Rectal smooth muscle tissue (tissue), 1 donor: ENCODE data around the gene PDCD4.

ENCODE experiments used
- H3K27ac ChIP-seq: one replicate; pipeline ENCODE4 v1.7.0; 2013; ENCODE audit warnings: low read depth, low read length, inconsistent platforms
- H3K27me3 ChIP-seq: one replicate; pipeline ENCODE4 v1.7.0; 2013; ENCODE audit warnings: low read length; ENCODE audit not compliant: control insufficient read depth, insufficient read depth
- H3K36me3 ChIP-seq: one replicate; pipeline ENCODE4 v1.7.0; 2013; ENCODE audit warnings: low read length; ENCODE audit not compliant: control insufficient read depth, insufficient read depth
- H3K4me1 ChIP-seq: one replicate; pipeline ENCODE4 v1.7.0; 2013; ENCODE audit warnings: low read length; ENCODE audit not compliant: control insufficient read depth, insufficient read depth
- H3K4me3 ChIP-seq: one replicate; pipeline ENCODE4 v1.7.0; 2013; ENCODE audit warnings: low read length
- H3K9ac ChIP-seq: one replicate; pipeline ENCODE4 v1.7.0; 2013; ENCODE audit warnings: low read length

Gene PDCD4

DNA sequence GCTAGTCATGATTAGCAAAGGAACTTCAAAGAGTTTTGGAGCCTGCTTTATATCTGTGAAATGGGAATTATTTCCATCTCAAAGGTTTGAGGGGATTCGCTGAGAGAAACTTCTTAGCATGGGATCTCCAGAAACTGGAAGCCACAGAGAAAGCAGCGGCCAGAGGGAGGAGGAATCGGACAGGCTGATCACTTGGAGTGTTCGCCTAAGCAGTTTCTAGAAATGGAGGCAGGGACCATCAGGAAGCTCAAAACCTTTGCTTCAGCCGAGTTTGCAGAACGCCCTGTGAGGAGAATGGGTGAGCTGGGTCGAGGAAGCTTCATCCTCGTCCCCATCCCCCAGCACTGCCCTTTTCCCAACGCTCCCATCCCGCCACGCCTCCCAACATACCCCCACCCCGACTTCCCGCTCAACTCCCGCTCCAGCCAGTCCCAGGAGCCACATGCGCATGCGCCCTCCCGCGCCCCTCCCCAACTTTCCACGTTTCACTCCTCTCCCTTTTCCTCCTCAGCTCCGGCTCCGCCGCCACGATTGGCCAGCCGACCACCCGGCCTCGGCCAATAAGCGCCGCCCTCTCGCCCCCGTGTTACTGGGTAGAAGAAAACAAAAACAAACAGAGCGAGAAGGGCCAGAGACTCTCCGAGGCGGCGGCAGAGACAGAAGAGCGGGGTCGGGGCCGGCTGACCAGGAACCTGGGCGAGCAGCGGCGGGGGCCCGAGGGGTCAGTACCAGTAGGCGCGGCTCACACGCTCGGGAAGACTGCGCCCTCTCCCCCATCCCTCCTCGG is at the start of gene PDCD4:
TSS of gene PDCD4 (plus strand) at position 631 of the 787 bp plus-strand sequence. CDS start 4,100 bp downstream, outside the sequence.
- H3K27me3 ChIP-seq: no peaks in the 10 kb centered on the region
- no peaks in the 10 kb centered on the region for H3K36me3 ChIP-seq
- H3K9ac ChIP-seq: peak within 1 kb of the TSS; percentile 94
- H3K4me1 ChIP-seq: peaks cover 14% of the 10 kb centered on the region
- H3K4me3 ChIP-seq: peak within 1 kb of the TSS; percentile 68
- peak within 1 kb of the TSS; percentile 97 for H3K27ac ChIP-seq

DNA sequence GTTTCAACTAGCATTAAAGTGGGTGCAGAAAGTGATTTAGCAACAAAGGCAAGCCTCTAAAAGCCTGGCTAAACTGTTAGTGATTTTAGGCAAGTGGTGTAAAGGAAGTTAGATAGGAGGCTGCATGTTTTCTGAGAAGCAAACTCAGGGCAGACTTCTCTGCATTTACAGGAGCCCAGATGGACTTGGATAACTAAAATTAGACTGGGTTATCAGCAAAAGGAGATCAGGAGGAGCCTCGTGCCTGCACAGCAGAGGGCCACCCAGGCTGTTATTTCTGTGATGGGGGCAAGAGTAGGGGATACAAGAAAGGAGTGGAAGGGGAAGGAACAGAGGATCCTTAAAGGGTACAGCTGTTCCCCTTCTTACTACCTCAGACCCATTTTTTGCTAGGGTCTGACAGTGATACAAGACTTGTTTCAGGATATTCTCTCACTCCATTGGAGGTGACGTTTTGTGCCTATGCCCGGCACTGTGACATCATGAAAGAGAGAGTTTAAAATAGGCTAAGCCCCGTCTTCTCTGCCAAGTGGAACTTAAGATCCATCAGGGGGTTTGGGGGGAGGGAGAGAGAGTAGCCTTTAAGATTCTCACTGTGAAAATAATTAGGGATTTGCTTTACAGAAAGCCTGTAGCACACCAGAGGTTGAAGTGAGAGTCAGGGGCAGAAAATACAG is 49.6 kb upstream of the PDCD4 start:
- Histone ChIP-seq H3K4me3 (no peak overlapping the region), H3K27ac (peak overlapping the region; percentile 81), H3K4me1 (peaks cover 65% of the 10 kb centered on the region), H3K27me3 (no peaks in the 10 kb centered on the region), H3K36me3 (no peaks in the 10 kb centered on the region), H3K9ac (no peak overlapping the region)

DNA sequence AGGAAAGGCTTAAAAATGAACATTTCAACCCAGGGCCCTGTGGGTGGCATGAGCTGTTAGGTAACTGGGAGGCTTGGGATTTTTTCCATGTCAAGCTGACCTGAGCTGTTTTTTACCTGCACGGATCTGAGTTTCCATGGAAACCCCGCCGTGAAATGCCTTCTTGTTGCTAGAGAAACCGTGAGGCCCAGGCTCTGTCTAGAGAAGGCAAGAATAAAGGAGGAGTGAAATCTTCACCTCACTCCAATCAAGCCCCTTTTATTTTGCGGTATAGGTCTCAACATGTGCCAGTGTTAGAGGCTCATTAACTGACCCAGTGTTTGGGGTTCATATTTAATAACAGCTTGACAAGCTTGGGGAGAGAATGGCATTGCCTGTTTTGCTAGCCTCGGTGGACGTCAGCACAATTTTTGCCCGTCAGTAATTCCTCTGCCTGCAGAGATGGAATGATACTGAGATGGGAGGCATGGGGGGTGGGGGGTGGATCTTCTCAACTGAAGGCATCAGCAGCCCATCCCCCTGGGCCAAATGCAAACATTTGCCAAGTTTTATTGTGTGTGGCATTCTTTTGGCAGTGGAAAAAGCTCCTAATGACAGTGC is 48.9 kb upstream of the PDCD4 start:
- peaks cover 71% of the 10 kb centered on the region for H3K4me1 ChIP-seq
- H3K36me3 ChIP-seq: no peaks in the 10 kb centered on the region

DNA sequence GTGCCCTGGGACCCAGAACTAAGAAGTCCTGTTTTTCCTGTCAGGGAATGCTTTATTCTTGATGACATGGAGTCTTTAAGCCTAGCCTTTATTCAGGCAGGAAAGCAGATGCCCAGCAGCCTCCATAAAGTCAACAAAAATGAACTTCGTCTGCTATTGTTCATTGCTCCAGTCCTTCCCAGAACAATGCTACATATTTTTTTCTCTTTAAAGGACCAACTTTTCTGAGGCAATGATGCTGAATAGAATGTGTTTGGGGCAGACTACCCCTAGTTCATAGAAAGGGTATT is 47.6 kb upstream of the PDCD4 start:
- Histone ChIP-seq H3K4me1 (peaks cover 74% of the 10 kb centered on the region), H3K27me3 (no peaks in the 10 kb centered on the region), H3K9ac (no peak overlapping the region), H3K36me3 (no peaks in the 10 kb centered on the region), H3K27ac (peak overlapping the region; percentile 64), H3K4me3 (no peak overlapping the region)

More for the DNA sequence above, 48.9 kb upstream of the PDCD4 start:
- Histone ChIP-seq H3K27ac (peak overlapping the region; percentile 81), H3K4me3 (no peak overlapping the region), H3K9ac (no peak overlapping the region), H3K27me3 (no peaks in the 10 kb centered on the region)

DNA sequence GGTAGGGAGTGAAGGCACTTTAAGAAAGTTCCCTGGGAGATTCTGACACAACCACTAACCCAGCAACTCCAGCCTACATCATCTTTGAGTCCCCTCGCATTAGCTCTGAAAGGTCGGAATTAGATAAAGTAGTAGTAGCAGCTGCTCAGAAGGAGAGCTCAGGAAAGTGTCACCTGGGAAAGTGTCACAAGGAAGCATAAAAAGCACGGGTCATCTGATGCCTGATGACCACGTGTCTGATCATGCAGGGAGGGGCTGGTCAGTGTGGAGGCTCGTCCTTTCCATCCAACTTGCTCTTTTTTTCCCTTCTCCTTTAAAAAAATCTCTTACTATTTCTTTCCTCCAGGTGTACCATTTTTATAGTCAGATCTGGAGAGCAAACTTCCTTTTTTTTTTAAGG is 47.1 kb upstream of the PDCD4 start:
- Histone ChIP-seq H3K36me3 (no peaks in the 10 kb centered on the region), H3K27me3 (no peaks in the 10 kb centered on the region), H3K27ac (peak overlapping the region; percentile 64), H3K9ac (no peak overlapping the region), H3K4me1 (peaks cover 73% of the 10 kb centered on the region), H3K4me3 (no peak overlapping the region)

DNA sequence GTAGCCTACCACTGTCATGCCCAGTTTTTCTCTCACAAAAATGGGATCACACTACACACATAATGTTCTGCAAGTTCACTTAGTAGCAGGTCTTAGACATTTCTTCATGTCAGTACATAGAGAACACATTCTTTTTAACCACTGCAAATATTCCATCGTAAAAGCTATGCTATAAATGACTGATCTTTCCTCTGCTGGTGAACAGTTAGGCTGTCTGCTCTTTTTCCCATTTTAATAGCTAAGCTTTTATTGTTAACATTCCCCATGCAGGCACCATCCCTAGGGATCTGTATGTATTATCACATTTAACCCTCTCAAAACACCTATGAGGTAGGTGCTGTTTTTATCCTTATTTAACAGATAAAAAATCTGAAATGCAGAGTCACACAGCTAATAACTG is 46.2 kb upstream of the PDCD4 start:
- Histone ChIP-seq H3K9ac (no peak overlapping the region), H3K27ac (peak overlapping the region; percentile 87), H3K36me3 (no peaks in the 10 kb centered on the region), H3K4me1 (peaks cover 69% of the 10 kb centered on the region), H3K27me3 (no peaks in the 10 kb centered on the region), H3K4me3 (no peak overlapping the region)

DNA sequence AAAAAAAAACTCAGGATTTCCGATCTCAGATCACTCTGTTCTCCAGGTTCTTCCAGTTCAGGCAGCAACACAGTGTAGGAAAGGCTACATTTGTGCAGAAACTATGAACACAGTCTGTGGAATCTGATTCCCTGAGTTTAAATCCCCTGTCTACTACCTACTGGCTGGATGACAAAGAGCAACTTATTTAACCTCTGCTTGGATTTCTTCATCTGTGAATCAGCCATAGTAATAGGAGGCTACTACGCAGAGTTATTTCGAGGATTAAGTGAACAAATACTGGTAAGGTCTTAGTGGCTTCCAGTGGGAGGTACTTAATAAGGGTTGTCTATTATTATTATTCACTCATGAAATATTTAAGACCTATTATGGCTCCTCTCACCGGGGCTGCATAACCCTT is 44.3 kb upstream of the PDCD4 start:
- H3K4me3 ChIP-seq: no peak overlapping the region
- peaks cover 50% of the 10 kb centered on the region for H3K4me1 ChIP-seq
- H3K36me3 ChIP-seq: no peaks in the 10 kb centered on the region
- H3K27me3 ChIP-seq: no peaks in the 10 kb centered on the region
- no peak overlapping the region for H3K9ac ChIP-seq
- H3K27ac ChIP-seq: peak overlapping the region; percentile 87

DNA sequence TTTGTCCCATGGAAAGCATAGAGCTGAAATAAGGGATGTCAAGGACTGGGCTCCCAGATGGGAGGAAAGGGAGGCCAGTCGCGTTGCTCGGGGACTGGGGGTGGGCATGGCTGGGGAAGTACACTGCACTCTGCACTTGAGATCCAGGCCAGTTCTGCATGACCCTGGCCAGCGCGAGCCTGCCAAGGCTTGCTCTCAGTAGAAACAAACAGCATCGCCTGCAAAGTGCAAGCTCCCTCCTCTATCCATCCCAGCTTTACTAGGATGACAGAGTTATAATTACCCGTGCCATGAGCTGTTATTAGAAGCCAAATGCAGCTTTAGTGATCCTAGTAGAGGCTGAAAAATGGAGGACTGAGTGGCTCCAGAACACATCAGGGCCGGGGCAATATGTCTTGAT is 43.9 kb upstream of the PDCD4 start:
- Histone ChIP-seq H3K27me3 (no peaks in the 10 kb centered on the region), H3K4me1 (peaks cover 46% of the 10 kb centered on the region), H3K36me3 (no peaks in the 10 kb centered on the region), H3K27ac (peak overlapping the region; percentile 87), H3K9ac (no peak overlapping the region), H3K4me3 (no peak overlapping the region)

DNA sequence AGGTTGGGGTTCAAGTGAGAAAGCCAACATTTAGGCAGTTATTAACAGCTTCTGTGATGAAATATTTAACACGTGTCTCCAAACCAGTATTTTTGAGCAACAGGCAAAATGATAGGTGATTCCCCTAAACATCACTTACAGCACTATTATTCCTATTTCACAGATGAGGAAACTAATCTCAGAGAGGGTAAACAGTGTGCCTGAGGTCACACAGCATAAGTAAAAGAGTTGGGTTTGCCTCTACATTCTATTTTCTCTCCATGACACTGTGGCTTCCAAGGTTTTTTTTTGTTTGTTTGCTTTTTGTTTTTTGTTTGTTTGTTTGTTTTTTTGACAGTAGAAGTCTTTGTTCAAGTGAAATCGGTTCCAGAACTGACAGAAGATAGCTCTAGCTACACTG is 43.2 kb upstream of the PDCD4 start:
- Histone ChIP-seq H3K4me3 (no peak overlapping the region), H3K27ac (peak overlapping the region; percentile 87), H3K36me3 (no peaks in the 10 kb centered on the region), H3K27me3 (no peaks in the 10 kb centered on the region), H3K9ac (no peak overlapping the region), H3K4me1 (peaks cover 40% of the 10 kb centered on the region)

DNA sequence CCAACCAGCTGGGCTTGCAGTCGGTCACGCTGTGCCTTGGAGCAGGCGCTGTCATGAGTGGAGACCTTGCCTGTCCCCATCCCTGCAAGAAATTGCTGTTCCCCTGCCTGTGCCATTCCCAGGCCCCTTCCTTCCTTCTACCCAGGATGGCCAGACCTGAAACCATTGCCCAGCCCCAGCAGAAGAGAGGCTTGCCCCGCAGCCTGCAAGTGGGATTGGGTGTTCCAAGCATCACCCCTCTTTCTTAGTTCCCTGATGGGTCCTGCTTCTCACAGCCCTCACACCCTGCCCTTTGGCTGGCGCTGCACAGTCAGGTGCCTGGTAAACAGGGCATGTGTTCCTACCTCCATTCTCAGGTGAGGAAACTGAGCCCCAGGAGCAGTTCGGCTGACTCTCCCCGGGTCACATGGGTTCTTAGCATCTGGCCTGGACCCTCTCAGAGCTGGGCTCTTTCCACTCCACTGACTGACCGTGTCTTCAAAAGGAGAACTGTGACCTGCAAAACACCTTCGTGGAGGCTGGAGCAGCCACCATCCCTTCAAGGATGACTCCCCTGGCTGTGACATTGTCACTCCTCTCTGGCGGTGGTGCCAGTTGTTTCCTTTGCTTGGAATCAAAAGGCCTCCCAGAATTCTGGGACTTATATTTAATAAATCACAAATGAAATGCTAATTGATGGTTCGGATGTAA is 41.9 kb upstream of the PDCD4 start:
- peaks cover 37% of the 10 kb centered on the region for H3K4me1 ChIP-seq
- H3K9ac ChIP-seq: no peak overlapping the region
- no peak overlapping the region for H3K4me3 ChIP-seq
- peak overlapping the region; percentile 24 for H3K27ac ChIP-seq
- H3K36me3 ChIP-seq: no peaks in the 10 kb centered on the region
- no peaks in the 10 kb centered on the region for H3K27me3 ChIP-seq

DNA sequence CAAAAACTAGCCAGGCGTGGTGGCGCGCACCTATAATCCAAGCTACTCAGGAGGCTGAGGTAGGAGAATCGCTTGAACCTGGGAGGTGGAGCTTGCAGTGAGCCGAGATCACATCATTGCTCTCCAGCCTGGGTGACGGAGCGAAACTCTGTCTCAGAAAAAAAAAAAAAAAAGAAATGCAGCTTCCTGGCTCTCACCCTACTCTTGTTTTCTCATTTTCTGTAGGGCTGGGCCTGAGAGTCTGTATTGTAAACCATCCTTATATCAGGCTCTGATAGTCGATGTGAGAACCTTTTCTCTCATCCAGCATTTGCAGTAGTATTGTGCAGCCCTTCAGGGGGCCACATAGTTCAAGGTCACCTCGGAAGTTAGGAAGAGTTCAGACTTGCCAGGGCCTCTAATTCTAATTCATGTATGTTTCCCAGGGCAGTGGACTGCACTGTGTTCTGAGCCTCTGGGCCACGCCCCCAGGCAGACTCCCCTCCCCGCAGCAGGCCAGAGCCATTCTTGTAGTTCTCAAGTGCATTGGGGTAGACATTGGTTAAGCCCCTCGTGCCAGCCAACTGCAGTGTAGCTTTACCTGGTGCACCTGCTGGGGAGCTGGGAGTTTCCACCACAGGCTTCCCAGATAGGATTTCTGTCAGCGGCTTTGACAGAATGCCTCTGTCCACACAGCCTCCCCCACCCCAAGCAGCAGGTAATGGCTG is 38.3 kb upstream of the PDCD4 start:
- Histone ChIP-seq H3K36me3 (no peaks in the 10 kb centered on the region), H3K9ac (no peak overlapping the region), H3K27me3 (no peaks in the 10 kb centered on the region), H3K4me3 (no peak overlapping the region), H3K4me1 (peaks cover 47% of the 10 kb centered on the region), H3K27ac (no peak overlapping the region)
